ENCODE results near the gene FANCE.

The FANCE gene

DNA sequence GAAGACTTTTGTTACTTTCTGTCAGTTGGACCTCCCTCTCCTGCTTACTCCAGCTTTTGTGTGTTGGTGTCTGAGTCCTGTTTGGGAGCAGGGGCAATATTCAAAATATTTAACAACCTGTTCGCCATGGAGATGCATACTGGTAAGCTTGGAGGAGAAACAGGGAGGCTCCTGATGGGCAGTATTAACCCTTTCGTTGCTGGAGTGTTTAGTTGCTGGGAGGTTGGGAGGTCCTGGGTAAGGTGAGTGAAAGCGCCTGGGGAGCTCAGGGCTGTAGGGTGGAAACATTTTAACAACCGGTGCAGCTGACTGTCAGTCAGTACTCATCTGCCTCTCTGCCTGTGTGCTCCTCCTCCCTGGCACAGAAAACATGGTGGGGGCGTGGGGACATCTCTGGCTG is 56.4 kb downstream of the FANCE start:
- 0 out of 2 replicates have a peak, but pooled peaks cover 6% of the 10 kb centered on the region for H3K4me1 ChIP-seq (ENCODE audit: control insufficient read depth, low read length)
- H3K27me3 ChIP-seq (ENCODE audit: control insufficient read depth, low read length): peaks cover 45% of the 10 kb centered on the region
- TF ChIP-seq EZH2phosphoT487 (IDR thresholded peaks at IDR 0.05; ENCODE audit: borderline replicate concordance, low read length): no peak
- TF ChIP-seq, protein P1, sequence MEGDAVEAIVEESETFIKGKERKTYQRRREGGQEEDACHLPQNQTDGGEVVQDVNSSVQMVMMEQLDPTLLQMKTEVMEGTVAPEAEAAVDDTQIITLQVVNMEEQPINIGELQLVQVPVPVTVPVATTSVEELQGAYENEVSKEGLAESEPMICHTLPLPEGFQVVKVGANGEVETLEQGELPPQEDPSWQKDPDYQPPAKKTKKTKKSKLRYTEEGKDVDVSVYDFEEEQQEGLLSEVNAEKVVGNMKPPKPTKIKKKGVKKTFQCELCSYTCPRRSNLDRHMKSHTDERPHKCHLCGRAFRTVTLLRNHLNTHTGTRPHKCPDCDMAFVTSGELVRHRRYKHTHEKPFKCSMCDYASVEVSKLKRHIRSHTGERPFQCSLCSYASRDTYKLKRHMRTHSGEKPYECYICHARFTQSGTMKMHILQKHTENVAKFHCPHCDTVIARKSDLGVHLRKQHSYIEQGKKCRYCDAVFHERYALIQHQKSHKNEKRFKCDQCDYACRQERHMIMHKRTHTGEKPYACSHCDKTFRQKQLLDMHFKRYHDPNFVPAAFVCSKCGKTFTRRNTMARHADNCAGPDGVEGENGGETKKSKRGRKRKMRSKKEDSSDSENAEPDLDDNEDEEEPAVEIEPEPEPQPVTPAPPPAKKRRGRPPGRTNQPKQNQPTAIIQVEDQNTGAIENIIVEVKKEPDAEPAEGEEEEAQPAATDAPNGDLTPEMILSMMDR (IDR thresholded peaks at IDR 0.05; ENCODE audit: low read depth, low read length, poor library complexity, severe bottlenecking): no peak
- H3K9me2 ChIP-seq (replicated peaks; ENCODE audit: control insufficient read depth, low read length): no peaks in the 10 kb centered on the region
- no peaks in the 10 kb centered on the region for H3K9me3 ChIP-seq (ENCODE audit: control insufficient read depth, insufficient read depth, low read length)
- H3K79me2 ChIP-seq (ENCODE audit: control insufficient read depth, low read length): no peaks in the 10 kb centered on the region
- H3K36me3 ChIP-seq (ENCODE audit: control insufficient read depth, low read length): no peaks in the 10 kb centered on the region
- no peak overlapping the region for H3K4me2 ChIP-seq (ENCODE audit: low read length)
- H3F3A ChIP-seq (ENCODE audit: control insufficient read depth, insufficient read depth): no peaks in the 10 kb centered on the region
- H3K4me3 ChIP-seq (ENCODE audit: low read length): no peak overlapping the region
- H4K20me1 ChIP-seq (ENCODE audit: control insufficient read depth, insufficient read depth, low read depth, low read length): no peaks in the 10 kb centered on the region
- no peak overlapping the region for H3K27ac ChIP-seq (ENCODE audit: low read depth, low read length)

GRCh38 chr6:35510916-35511561 is 58.9 kb downstream of the FANCE start:
- Histone ChIP-seq H3F3A (ENCODE audit: control insufficient read depth, insufficient read depth) (no peaks in the 10 kb centered on the region), H4K20me1 (ENCODE audit: control insufficient read depth, insufficient read depth, low read depth, low read length) (no peaks in the 10 kb centered on the region), H3K27ac (ENCODE audit: low read depth, low read length) (no peak overlapping the region), H3K36me3 (ENCODE audit: control insufficient read depth, low read length) (no peaks in the 10 kb centered on the region), H3K9me3 (ENCODE audit: control insufficient read depth, insufficient read depth, low read length) (no peaks in the 10 kb centered on the region), H3K27me3 (ENCODE audit: control insufficient read depth, low read length) (peaks cover 41% of the 10 kb centered on the region), H3K4me2 (ENCODE audit: low read length) (no peak overlapping the region), H3K79me2 (ENCODE audit: control insufficient read depth, low read length) (no peaks in the 10 kb centered on the region), H3K4me1 (ENCODE audit: control insufficient read depth, low read length) (0 out of 2 replicates have a peak, but pooled peaks cover 6% of the 10 kb centered on the region), H3K9me2 (replicated peaks; ENCODE audit: control insufficient read depth, low read length) (no peaks in the 10 kb centered on the region), H3K4me3 (ENCODE audit: low read length) (no peak overlapping the region)
- no peak for TF ChIP-seq EZH2phosphoT487 (IDR thresholded peaks at IDR 0.05; ENCODE audit: borderline replicate concordance, low read length)
- TF ChIP-seq, protein P1 (IDR thresholded peaks at IDR 0.05; ENCODE audit: low read depth, low read length, poor library complexity, severe bottlenecking): no peak

DNA sequence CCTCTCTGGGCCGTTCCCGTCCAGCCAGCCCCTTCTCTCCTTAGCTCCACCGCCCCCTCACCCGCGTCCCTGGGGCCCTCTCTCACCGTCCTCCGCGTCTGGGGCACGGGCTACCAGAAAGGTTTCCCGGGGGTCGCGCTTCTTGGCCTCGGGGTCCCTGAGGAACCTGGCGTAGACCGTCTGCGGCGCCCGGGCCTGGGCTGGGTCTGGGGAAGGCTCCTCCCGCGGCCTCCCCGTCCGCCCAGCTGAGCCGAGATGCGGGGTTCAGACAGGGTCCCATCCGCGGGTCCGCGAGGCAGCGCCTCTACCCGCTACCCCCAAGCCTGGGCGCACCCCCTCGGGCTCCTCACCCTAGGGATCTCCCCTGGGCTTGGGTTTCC is 59.4 kb downstream of the FANCE start:
- H3F3A ChIP-seq (ENCODE audit: control insufficient read depth, insufficient read depth): no peaks in the 10 kb centered on the region
- no peaks in the 10 kb centered on the region for H3K79me2 ChIP-seq (ENCODE audit: control insufficient read depth, low read length)
- H4K20me1 ChIP-seq (ENCODE audit: control insufficient read depth, insufficient read depth, low read depth, low read length): no peaks in the 10 kb centered on the region
- H3K27ac ChIP-seq (ENCODE audit: low read depth, low read length): no peak overlapping the region
- TF ChIP-seq EZH2phosphoT487 (IDR thresholded peaks at IDR 0.05; ENCODE audit: borderline replicate concordance, low read length): no peak
- TF ChIP-seq, protein P1 (IDR thresholded peaks at IDR 0.05; ENCODE audit: low read depth, low read length, poor library complexity, severe bottlenecking): no peak
- peaks cover 41% of the 10 kb centered on the region for H3K27me3 ChIP-seq (ENCODE audit: control insufficient read depth, low read length)
- no peaks in the 10 kb centered on the region for H3K9me3 ChIP-seq (ENCODE audit: control insufficient read depth, insufficient read depth, low read length)
- no peaks in the 10 kb centered on the region for H3K9me2 ChIP-seq (replicated peaks; ENCODE audit: control insufficient read depth, low read length)
- no peak overlapping the region for H3K4me3 ChIP-seq (ENCODE audit: low read length)
- no peak overlapping the region for H3K4me2 ChIP-seq (ENCODE audit: low read length)
- no peaks in the 10 kb centered on the region for H3K36me3 ChIP-seq (ENCODE audit: control insufficient read depth, low read length)
- H3K4me1 ChIP-seq (ENCODE audit: control insufficient read depth, low read length): 0 out of 2 replicates have a peak, but pooled peaks cover 6% of the 10 kb centered on the region

Data from DOHH2 (cell line).